SK-N-SH treated with all-trans-retinoic acid at 6 μM for 48 hours (cell line): ENCODE measurements around the gene TBC1D16.

Experiments used
- CSDC2 ChIP-seq: fragments of 250-450 bp; sonication (Bioruptor Pico); IDR thresholded peaks from 2 replicates; pipeline ENCODE4 v1.5.0; 2020; ENCODE audit warnings: mild to moderate bottlenecking, moderate library complexity
- ISL1 ChIP-seq: fragments of 250-450 bp; sonication (Bioruptor Pico); IDR thresholded peaks from 2 replicates; pipeline ENCODE4 v2.1.2; 2022; ENCODE audit warnings: mild to moderate bottlenecking, moderate library complexity
- TCF4 ChIP-seq: fragments of 250-450 bp; sonication (Bioruptor Pico); IDR thresholded peaks from 2 replicates; pipeline ENCODE4 v1.8.0; 2021; ENCODE audit warnings: mild to moderate bottlenecking, moderate library complexity, borderline replicate concordance

GRCh38 chr17:80045703-80046102 is 10.0 kb upstream of the TBC1D16 start:
- TF ChIP-seq TCF4 (CRISPR knock-in tag) (no peak), ISL1 (CRISPR knock-in tag) (no peak), CSDC2 (no peak)
